OCI-LY3 (cell line): ENCODE data around the gene ANKRD27.
"Not testable (repeated sequence)": the region's sequence is repeated elsewhere in the genome, so short reads cannot be mapped to it uniquely, and the experiment has no call there.

ENCODE experiments used
- EZH2phosphoT487 ChIP-seq: fragments of 200-600 bp; shearing (Covaris generic); IDR thresholded peaks from 2 replicates; pipeline ENCODE4 v1.6.1; 2018; ENCODE audit warnings: antibody characterized with exemption, mixed run types, low read depth
- TF ChIP-seq, protein P1 (sequence below): fragments of 200-600, 300-600 bp; sonication (generic); IDR thresholded peaks from 2 replicates; pipeline ENCODE4 v1.5.1; 2014; ENCODE audit warnings: antibody characterized with exemption, low read length, low read depth

DNA sequence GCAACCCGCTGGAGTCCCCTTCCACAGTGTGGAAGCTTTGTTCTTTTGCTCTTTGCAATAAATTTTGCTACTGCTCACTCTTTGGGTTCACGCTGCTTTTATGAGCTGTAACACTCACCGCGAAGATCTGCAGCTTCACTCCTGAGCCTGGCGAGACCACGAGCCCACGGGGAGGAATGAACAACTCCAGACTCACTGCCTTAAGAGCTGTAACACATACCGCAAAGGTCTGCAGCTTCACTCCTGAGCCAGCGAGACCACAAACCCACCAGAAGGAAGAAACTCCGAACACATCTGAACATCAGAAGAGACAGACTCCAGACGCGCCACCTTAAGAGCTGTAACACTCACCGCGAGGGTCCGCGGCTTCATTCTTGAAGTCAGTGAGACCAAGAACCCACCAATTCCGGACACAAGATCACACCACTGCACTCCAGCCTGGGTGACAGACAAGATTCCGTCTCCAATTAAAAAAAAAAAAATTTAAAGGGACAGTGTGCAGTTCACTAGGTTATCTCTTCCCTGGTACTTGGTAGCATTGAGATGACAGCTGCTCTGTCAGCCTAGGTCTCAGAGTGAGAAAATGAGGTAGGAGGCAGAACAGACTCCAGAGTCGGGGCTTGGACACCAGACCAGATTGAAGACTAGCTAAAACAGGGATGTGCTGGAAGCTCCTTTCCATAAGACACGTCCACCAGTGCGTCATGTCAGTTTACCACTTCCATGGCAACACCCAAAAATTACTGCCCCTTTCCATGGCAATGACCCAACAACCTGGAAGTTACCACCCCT, 102.1 kb downstream of the ANKRD27 start:
- TF ChIP-seq, protein P1, sequence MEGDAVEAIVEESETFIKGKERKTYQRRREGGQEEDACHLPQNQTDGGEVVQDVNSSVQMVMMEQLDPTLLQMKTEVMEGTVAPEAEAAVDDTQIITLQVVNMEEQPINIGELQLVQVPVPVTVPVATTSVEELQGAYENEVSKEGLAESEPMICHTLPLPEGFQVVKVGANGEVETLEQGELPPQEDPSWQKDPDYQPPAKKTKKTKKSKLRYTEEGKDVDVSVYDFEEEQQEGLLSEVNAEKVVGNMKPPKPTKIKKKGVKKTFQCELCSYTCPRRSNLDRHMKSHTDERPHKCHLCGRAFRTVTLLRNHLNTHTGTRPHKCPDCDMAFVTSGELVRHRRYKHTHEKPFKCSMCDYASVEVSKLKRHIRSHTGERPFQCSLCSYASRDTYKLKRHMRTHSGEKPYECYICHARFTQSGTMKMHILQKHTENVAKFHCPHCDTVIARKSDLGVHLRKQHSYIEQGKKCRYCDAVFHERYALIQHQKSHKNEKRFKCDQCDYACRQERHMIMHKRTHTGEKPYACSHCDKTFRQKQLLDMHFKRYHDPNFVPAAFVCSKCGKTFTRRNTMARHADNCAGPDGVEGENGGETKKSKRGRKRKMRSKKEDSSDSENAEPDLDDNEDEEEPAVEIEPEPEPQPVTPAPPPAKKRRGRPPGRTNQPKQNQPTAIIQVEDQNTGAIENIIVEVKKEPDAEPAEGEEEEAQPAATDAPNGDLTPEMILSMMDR, result not testable (repeated sequence)
- TF ChIP-seq EZH2phosphoT487, result not testable (repeated sequence)
